ENCODE measurements around the gene CIB4.

CIB4 gene

GRCh38 chr2:26682155-26682554, 41.0 kb upstream of the CIB4 start:
- H3K27ac ChIP-seq: no peak overlapping the region
- ChIA-PET CTCF (interaction anchor here (0.5 to 0.6 kb wide), 2 partner anchors 121 to 235 kb away, joined by 3 read pairs; no protein-coding TSS in a partner anchor), POLR2A (ENCODE audit: low non-redundant PET) (no interaction called here)
- DNase-seq (ENCODE audit: low spot score): no peak
- no peak for TF ChIP-seq CTCF (conservative IDR thresholded peaks at IDR 0.05; ENCODE audit: low read depth)

DNA sequence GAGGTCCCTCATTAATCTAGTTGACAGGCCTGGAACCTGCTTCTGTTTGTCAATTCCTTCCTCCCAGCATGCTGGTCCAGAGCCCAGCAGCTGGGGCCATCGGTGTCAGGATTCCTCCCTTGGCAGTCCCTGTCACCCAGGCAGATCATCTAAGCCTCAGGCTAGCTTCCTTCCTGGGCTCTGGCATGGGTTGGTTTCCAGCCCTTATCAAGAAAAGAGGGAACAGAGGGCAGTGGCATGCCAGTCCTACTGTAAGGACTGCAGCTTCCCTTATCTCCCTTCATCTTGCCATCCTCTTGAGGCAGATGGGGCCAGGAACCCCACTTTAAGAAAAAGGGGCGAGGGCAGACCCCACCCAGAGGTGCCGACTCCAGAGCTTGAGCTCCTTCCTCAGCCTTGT, 40.5 kb upstream of the CIB4 start:
- no peak for TF ChIP-seq CTCF (conservative IDR thresholded peaks at IDR 0.05; ENCODE audit: low read depth)
- DNase-seq (ENCODE audit: low spot score): no peak
- ChIA-PET POLR2A (ENCODE audit: low non-redundant PET) (no interaction called here), CTCF (interaction anchor here (0.6 kb wide), 1 partner anchor 235 kb away, joined by 3 read pairs; no protein-coding TSS in a partner anchor)
- H3K27ac ChIP-seq: no peak overlapping the region

DNA sequence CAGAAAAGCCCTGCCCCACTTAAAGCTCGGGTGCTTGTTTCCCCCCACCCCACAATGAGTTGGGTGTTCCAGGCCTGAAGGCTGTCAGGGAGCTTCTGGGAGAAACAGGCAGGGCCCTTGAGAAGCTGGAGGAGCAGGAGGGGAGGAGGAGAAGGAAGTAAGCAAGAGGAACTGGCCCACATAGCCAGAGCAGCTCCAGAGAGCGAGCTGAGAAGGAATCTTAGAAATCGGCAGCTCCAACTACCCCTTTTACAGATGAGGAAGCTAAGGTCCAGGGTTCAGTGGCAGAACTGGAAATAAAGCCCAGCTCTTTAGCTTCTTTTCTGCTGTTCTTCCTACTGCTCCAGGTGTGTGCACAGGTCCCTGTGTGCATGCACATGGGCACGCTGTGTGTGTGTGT, 38.7 kb upstream of the CIB4 start:
- ChIA-PET CTCF (no interaction called here), POLR2A (ENCODE audit: low non-redundant PET) (interaction anchor here (0.6 kb wide), 1 partner anchor 50 kb away, joined by 3 read pairs; no protein-coding TSS in a partner anchor)
- H3K27ac ChIP-seq: no peak overlapping the region
- DNase-seq (ENCODE audit: low spot score): no peak
- no peak for TF ChIP-seq CTCF (conservative IDR thresholded peaks at IDR 0.05; ENCODE audit: low read depth)

DNA sequence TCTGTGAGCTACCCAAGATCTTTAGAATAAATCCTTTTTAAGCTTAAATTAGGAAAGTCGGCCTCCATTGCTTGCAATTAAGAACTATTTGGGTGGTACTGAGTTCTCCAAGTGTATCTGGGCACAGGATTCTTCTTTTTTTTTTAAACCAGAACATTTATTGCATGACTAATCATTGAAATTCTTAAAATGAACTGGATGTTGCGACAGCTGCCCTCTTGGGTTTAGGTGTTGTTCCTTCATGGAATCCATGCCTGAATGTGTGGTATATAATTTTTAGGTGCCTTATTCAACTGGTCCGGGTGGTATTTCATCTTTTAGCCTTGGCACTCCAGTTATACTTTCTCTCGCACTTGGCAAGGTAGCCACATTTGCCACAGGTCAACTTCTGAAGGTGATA, 36.9 kb upstream of the CIB4 start:
- CTCF ChIA-PET: interaction anchor here (0.6 to 1.0 kb wide), 3 partner anchors 34 to 68 kb away, joined by 3 read pairs; no protein-coding TSS in a partner anchor

GRCh38 chr2:26675651-26676255, 34.6 kb upstream of the CIB4 start:
- ChIA-PET POLR2A (ENCODE audit: low non-redundant PET) (no interaction called here), CTCF (no interaction called here)
- no peak for DNase-seq (ENCODE audit: low spot score)

More for the DNA sequence above, 36.9 kb upstream of the CIB4 start:
- TF ChIP-seq CTCF (conservative IDR thresholded peaks at IDR 0.05; ENCODE audit: low read depth): no peak
- DNase-seq (ENCODE audit: low spot score): no peak
- POLR2A ChIA-PET (ENCODE audit: low non-redundant PET): no interaction called here
- H3K27ac ChIP-seq: no peak overlapping the region

DNA sequence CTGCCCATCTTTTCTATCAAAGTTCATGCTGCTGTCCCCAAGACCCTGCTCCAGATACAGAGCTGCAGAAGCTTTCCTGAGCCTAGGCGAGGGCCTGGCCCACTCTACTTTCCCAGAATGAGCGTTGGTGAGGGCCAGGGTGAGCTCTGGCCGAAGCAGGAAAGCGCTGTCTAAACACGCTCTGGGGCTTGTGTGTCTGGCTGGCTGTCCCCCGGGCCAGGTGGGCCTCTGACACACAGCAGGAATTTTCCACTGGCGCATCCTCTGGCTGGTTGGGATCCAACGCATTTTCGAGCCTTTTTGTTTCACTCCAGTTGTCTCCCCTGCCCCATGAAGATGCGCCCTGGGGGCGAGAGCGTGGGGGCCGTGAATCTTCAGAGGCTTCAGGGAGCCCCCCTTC, 33.6 kb upstream of the CIB4 start:
- TF ChIP-seq CTCF (conservative IDR thresholded peaks at IDR 0.05; ENCODE audit: low read depth): no peak
- POLR2A ChIA-PET (ENCODE audit: low non-redundant PET): no interaction called here
- DNase-seq (ENCODE audit: low spot score): no peak
- H3K27ac ChIP-seq: no peak overlapping the region
- CTCF ChIA-PET: no interaction called here

More at GRCh38 chr2:26675651-26676255, 34.6 kb upstream of the CIB4 start:
- no peak overlapping the region for H3K27ac ChIP-seq
- no peak for TF ChIP-seq CTCF (conservative IDR thresholded peaks at IDR 0.05; ENCODE audit: low read depth)
